CD4-positive, alpha-beta T cell treated with Interleukin-12 subunit alpha and Interleukin-12 subunit beta, for 1 hour (primary cell): ENCODE results near the gene PAQR5.
"Not testable (repeated sequence)": the region's sequence is repeated elsewhere in the genome, so short reads cannot be mapped to it uniquely, and the experiment has no call there.

Experiments used
- DNase-seq: peaks from one replicate; pipeline ENCODE4 v3.0.0-alpha.2; 2020

PAQR5 gene

DNA sequence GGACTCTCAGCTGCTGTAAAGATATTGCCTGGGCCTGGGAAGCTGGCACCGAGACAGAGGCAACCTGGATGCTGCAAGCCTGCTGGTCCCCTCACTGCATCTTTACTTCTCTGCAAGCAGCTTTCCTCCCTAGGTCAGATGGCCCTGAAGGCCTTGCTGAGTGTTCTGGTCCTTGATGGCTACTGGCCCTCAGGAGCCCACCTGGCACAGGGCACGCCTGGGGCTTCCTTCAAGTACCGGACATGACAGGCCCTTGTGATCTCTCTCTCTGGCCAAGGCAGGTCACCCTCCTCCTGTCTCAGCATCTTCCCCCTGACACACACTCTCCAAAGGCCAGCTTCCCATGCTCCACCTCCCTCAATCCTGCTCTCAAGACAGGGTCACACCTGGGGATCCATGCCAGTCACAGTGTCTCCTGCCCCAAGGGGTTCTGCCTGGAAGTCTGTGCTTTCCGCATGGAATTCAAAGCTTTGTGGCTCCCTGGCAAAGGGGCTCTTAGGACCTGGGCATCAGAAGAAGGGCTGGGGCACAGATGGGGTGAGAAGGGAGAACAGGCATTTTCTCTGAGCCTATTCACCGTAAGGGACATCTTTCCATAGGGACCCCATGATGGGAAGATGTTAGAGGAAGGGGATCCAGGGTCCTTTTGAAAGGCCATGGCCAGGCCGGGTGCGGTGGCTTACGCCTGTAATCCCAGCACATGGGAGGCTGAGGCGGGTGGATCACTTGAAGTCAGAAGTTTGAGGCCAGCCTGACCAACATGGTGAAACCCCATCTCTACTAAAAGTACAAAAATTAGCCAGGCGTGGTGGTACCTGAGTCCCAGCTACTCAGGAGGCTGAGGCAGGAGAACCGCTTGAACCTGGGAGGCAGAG lies 4.7 kb upstream of the PAQR5 start:
- DNase-seq = no peak

DNA sequence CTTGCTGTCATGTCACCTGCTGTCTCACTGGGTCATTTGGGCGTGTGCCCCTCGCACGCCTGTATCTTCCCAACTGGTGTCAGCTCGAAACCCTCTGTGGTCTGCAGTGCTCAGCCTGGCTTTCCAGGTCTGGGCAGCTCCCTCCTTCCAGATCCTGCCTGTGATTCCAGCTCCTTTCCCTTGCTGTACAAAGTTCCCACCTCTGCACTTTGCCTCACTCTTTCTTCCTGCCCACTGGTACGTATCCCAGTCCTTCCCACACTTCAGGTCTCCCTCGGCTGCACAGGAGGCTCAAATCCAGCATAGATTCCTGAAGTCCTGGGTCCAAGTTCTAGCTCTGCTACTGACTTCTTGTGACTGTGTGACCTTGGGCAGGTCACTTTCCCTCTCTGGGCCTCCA lies 2.1 kb upstream of the PAQR5 start:
- DNase-seq = no peak

DNA sequence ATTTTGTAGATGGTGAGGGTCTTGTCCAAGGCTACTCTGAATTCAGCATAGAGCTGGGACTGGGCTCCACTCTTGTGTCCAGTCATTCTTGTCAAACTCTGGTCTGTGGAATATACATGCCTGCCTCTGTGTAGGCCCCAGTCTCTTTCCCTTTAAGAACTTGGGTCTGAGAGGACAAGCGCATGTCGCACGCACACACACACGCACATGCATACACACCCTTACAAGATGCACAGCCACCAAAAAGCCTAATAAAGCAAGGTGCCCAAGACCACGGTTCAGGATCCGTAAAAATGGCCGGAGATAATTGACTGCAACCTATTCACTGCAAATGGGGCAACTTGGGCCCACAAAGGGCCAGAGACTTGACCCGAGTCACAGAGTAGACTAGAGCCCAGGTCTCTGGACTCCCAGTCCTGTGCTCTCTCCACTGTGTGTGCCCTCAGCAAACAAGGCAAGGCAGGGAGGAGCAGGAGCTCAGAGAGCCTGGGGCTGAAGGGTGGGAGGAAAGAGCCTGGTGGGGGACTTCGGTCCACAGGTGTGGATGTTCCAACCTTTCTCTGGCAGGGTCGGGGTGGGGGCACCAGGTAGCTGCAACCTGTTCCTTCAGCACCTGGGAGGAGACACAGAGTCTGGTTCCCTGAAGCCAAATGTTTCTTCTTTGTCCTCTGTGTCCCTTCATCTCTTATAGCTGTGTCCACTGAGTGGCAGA lies 914 bp upstream of the PAQR5 start:
- no peak for DNase-seq

GRCh38 chr15:69298354-69298696 lies 387 bp upstream of the PAQR5 start:
- DNase-seq = no peak

DNA sequence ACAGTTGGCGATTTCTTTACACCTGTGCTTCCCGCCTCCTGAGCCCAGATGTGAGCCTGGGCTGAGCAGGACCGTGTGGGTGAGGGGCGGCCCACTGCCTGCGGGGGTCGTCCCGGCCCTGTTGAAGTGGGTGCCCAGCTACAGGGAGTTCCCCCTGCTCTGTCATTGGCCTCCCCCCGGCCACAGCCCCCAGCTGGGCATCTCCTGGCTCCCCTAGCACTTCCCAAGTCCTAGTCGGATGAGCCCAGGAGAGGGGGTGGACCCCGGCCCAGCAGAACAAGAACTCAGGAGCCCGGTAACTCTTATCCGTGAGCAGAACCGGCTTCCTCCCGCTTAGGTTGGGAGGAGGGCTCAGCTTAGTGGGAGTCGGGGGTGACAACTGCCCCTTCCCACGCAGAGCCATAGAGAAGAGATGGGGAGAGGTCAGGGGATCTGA lies 757 bp downstream of the PAQR5 start:
- no peak for DNase-seq

- no peak for DNase-seq
Measured at GRCh38 chr15:69299943-69300588, 1.4 kb downstream of the PAQR5 start.

GRCh38 chr15:69301101-69301500 lies 2.4 kb downstream of the PAQR5 start:
- DNase-seq = not testable (repeated sequence)

GRCh38 chr15:69302087-69302486 lies 3.4 kb downstream of the PAQR5 start:
- DNase-seq = not testable (repeated sequence)

DNA sequence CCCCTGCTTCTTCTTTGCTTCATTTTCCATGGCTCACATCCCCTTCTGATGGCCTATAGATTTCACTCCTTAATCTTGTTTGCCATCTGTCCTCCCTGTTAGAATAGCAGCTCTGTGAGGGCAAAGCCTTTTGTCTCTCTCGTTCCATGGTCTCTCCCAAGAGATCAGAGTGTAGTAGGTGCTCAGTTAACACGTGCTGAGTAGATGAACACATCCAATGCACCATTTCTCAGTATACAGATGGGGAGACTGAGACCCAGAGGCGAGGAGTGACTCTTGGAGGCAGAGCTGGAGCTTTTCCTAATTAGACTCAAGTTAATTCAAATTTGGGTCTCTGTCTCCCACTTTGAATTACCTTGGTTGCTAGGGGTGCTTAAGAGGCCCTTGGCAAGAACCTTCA lies 4.2 kb downstream of the PAQR5 start:
- DNase-seq = no peak

- no peak for DNase-seq
Measured at GRCh38 chr15:69303337-69304181, 4.8 kb downstream of the PAQR5 start.

GRCh38 chr15:69304182-69304545 lies 5.5 kb downstream of the PAQR5 start:
- DNase-seq = no peak

DNA sequence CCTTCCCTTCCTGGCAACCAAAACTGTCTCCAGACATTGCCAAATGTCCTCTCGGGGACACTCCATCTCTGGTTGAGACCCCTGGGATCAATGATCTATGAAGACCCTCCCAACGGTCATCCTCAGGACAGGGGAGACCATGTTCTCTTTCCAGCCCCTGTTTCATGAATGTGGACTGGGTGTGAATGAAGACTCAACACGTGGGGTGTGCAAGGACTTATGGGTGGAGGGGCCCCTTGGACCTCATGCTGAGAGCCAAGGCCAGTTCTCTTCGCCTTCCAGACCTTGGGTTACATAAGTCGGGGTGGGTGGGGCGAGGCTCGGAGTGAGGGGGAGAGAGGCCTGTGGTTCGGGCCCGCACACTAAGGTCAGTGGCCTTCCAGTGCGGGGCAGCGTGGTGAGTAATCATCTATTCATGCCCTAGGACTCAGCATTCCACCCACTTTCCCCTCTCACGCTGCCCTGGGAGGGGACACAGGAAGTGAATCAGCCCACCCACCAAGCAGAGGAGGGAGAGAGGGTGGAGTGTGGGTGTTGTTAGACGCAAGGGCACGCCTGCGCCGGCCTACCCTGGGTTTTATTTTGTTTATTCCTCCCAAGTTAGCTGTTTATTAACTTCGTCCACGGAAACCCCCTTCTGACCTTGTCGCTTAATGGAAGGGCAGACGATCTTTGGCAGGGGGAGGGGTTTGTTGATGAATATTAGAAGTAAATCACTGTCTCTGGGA lies 6.7 kb downstream of the PAQR5 start:
- DNase-seq = no peak

- no peak for DNase-seq
Measured at GRCh38 chr15:69305933-69306568, 7.3 kb downstream of the PAQR5 start.

DNA sequence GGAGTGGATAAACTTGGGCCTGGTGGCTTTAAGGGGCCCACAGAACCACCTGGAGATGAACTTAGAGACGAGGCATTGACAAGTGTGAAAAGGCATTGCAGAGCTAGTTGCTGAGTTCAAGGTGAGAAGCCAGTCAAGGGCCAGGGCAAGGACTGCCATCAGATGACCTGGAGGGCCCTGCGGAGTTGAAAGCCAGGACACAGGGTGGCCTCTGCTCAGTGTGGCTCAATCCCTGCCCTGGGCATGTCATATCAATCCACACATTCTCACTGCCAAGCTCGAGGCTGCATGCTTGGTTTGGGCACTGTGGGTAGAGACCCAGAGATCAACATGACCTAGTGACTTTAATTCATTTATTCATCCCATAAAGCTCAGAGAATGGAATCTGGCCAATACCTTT lies 9.2 kb downstream of the PAQR5 start:
- DNase-seq = no peak

GRCh38 chr15:69308949-69309348 lies 10.2 kb downstream of the PAQR5 start:
- no peak for DNase-seq

DNA sequence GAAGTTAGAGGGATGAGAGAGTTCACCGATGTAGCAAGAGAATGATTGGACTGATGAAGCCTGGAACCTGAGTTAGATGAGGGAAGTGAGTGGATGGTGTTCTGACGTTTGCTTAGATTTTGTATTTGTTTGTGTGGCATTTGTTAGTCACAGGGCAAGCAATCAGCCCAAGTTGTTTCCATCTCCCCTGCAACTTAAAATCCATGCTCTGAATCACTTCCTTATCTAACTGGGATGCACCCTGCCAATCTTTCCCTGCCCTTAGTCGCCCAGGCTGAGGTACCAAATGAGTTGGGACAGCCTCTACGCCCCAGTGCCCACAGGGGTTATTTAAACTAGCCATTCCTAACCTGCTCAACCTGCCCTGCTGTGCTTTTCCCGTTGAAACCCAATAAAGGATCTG lies 12.6 kb downstream of the PAQR5 start:
- no peak for DNase-seq

DNA sequence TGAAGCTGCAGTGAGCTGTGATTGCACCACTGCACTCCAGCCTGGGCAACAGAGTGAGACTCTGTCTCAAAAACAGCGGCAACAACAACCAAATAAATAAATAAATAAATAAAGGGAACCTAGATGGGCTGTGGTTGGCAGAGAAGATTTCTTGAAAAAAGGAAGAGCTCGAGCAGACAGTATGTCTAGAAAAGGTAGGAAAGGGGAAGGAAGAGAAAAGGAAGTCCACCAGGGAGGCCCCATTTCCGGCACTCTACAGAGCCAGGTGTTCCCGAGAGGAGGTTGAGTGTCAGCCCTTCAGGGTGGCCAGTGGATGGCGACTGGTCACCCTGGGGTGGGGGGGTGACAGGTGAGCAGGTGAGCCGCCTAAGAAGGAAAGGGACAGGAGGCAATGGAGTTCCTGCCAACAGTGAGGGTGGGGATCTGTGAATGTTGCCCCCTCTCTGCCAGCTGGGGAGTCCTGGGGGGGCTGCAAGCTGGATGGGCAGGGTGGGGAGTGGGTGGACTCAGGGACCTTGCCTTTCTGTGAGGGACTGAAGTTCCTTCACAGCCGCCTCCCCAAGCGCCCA lies 14.8 kb downstream of the PAQR5 start:
- no peak for DNase-seq

DNA sequence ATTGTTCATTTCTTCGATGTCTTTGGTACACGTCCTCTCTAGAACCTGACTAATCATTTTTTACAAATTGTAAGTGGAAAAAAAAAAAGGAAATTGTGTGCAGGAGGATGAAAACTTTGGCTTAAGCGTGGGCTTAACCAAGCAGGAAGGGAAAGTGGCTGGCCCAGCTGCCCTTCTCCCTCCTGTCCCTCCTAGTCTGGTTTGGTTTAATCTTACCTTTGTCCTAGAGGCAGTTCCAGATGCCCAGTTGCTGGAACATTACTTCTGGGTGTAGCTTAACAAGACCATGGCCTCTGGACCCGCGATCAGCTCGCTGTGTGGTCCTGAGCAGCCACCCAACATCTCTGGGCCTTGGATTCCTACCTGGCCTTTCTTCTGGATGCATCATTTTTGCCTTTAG lies 15.4 kb downstream of the PAQR5 start:
- DNase-seq = no peak

DNA sequence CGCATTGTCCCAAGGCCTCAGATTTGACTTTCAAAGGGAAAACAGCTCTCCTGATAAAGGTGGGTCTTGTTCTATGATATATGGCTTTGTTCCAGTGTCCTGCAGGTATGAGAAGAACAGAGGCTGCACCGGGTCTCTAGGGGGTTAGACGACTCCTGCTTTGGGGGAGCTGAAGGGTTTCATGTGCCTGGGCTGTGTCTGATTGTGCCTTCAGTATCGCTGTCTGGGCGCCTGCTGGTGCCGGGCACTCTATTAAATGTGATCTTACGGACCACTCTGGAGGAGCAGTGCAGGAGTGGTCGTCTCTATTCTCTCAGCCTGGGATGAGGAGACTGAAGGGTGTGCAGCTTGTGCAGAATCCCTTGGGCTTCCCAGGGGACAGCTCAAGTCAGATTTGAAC lies 16.0 kb downstream of the PAQR5 start:
- no peak for DNase-seq

DNA sequence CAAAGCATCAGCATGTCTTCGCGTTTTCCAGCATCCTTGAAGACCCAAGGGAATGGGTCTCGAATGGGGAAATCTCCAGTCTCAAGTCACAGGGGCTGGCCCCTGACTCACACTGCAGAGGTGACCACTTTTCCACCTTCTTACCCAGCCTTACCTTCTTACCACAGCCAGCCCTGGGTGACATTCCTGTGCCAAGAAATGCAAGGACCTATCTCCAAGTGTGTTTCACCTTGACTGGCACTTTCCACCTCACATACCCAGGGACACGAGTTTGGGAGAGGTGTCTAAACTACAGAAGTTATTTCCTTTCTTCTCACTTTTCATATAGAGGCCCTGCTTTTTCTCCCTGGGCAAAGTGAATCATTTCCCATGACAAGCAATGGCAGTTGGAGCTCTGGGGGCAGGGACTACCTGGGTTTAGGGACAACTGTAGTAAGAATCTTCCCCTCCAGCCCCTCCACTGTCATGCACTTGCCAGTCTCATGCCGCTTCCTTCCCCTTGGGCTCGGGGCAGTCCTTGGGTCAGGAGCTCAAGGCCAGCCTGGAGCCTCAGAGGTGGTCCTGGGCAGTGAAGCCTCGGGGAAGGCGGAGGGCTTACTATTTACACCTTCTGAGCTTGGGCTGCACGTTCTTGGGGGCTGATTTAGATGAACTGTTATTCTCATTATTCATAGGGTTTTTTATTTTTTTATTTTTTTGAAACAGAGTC lies 16.8 kb downstream of the PAQR5 start:
- DNase-seq = no peak

DNA sequence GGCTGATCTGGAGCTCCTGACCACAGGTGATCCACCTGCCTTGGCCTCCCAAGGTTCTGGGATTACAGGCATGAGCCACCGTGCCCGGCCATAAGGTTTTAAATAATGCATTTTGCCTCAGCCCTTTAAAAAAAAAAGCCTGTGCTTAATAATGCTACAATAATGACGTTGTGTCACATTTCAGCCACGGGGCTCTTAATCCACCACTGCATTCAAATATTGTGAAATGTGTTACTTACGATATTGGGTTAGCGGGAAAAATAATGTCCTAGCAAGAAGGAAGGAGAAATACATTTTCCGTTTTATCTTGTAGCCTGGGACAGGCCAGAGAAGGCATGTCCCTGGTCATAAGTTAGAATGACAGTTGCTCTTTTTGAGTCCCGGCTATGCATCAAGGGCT lies 17.6 kb downstream of the PAQR5 start:
- DNase-seq = no peak
